NCI-H226 (cell line): ENCODE data around the gene SLC45A3.
"Not testable (repeated sequence)": the region's sequence is repeated elsewhere in the genome, so short reads cannot be mapped to it uniquely, and the experiment has no call there.

Source experiments
- DNase-seq: peaks from one replicate; pipeline ENCODE4 v3.0.0-alpha.2; 2015

SLC45A3 gene

GRCh38 chr1:205666372-205667166 lies 13.7 kb downstream of the SLC45A3 start:
- no peak for DNase-seq

GRCh38 chr1:205665201-205666045 lies 14.9 kb downstream of the SLC45A3 start:
- DNase-seq = no peak

DNA sequence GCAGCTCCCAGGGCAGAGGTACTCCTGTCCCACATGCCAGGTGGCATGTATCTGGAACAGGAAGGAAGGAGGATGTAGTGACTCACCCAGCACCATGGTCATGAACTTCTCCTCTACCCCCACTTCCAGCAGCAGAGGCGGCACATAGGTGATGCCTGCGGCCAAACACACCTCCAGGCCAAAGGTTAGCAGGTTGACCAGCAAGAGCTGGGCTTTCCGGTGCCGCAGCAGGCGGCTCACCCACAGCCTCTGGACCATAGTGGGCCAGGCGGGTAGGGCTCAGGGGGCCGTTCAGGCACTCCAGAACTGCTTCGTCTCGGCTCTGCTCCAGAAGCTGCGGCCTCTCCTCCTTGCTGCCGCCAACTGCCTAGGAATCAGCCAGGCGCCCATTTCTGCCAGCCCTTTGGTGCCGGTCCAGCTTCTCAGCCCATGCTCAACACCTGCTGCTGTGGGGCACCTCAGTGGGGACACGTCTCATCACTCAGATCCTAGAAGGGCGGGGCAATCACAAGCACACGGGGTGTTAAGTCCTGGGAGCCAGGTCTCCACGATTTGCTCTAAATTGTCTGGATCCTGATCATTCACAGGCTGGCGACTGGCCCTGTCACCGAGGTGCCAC lies 15.8 kb downstream of the SLC45A3 start:
- no peak for DNase-seq

GRCh38 chr1:205663286-205663936 lies 16.9 kb downstream of the SLC45A3 start:
- DNase-seq = no peak

- no peak for DNase-seq
Measured at GRCh38 chr1:205662791-205663190, 17.5 kb downstream of the SLC45A3 start.

GRCh38 chr1:205662135-205662738 lies 18.1 kb downstream of the SLC45A3 start:
- DNase-seq = no peak

DNA sequence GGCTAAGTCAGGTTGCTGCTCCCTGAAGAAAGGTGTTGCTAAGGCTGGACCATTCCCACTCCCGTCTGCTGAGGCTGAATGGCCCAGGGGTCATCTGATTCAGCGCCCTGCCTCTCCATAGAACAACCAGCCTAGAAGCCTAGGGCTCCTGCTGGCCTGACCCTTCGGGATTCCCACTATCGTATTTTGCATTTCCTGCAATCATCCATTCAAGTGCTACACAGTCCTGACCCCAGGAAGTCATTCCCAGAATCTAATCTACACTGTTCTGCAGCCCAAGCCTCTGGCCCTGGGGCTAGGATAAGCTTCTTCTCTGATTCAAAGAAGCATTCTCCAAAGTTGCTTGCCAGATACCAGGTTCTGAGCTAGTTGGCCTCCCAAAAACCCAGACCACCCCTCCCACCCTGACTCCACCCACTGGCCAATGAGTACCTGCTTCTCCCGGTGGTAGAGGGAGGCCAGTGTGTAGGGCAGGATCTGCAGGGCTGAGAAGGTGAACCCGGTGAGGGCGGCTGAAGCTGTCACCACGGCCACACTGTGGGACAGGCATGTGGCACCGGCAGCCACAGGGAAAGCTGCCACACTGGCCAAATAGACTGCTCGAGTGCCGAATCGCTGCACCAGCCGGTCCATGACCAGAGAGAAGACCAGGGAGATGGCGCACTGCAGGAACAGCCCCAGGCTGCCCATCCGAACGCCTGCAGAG lies 18.7 kb downstream of the SLC45A3 start:
- no peak for DNase-seq

GRCh38 chr1:205660361-205660760 lies 19.9 kb downstream of the SLC45A3 start:
- DNase-seq = no peak

DNA sequence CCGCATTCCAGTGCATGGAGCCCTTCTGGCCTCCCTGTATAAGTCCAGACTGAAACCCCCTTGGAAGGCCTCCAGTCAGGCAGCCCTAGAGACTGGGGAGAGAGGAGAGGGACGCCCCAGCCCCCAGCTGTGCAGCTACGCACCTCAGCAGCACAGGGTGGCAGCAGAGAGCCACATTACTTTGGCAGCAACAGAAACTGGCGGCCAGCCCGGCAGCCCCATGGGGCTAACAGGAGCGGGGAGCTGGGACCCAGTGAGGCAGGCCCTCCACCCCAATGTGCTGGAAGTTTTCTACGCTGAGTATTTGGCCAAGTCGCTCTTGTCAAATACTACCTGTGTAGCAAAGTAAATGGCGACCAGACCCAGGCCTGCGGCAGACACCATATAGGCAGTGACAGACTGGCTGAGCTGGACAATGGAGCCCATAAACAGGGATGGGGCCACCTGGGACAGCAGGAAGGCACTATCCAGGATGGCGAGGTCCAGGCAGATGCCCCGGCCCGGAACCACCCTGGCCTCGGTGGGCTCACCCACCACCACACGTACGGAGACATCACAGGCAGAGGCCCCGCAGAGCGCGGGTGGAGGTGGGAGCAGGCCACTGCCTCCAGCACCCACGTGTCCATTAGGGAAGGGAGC lies 21.2 kb downstream of the SLC45A3 start:
- DNase-seq = peak; percentile 26

GRCh38 chr1:205656236-205656635 lies 24.1 kb downstream of the SLC45A3 start:
- no peak for DNase-seq

- DNase-seq = no peak
Measured at GRCh38 chr1:205652984-205653383, 27.3 kb downstream of the SLC45A3 start.

GRCh38 chr1:205650241-205650640 lies 30.1 kb downstream of the SLC45A3 start:
- DNase-seq = no peak

DNA sequence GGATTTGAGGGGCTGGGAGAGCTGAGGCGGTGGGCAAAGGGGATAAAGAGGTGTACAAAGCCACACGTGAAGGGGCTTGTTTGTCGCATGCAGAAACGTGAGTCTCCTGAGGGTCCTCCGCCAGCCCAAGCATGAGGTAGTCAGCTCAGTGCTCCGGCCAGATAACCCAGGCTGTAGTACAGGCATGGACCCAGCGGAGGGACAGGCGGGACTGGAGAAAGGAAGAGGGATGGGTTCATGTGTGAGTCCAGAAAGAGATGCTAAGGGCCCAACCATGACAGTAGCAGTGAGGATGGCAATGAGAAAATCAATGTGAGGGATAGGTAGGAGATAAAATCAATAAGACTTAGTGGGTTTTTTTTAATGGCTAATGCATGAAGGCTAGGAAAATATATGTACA lies 34.8 kb downstream of the SLC45A3 start:
- DNase-seq = no peak

DNA sequence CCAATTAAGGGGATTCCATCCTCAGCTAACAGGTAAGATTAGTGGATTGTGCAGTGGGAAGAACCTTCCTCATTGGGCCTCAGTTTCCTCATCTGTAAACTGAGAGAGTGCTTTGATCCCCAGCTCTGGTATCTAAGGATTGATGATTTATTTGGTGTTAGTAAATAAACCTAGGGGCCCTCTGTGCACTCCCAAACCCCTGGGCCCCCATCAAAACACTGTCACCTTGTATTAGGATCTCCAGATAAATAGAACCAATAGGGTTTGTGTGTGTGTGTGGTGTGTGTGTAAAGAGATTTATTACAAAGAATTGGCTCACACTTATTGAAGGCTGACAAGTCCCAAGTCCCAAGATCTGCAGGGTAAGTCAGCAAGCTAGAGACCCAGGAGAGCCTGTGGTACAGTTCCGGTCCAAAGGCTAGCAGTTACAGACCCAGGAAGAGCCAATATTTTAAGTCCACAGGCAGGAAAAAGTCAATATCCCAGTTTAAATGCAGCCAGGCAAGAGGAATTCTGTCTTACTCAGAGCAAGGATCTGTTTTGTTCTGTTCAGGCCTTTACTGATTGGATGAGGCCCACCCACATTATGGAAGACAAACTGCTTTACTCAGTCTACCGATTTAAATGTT lies 37.5 kb downstream of the SLC45A3 start:
- no peak for DNase-seq

GRCh38 chr1:205639567-205639966 lies 40.7 kb downstream of the SLC45A3 start:
- no peak for DNase-seq

DNA sequence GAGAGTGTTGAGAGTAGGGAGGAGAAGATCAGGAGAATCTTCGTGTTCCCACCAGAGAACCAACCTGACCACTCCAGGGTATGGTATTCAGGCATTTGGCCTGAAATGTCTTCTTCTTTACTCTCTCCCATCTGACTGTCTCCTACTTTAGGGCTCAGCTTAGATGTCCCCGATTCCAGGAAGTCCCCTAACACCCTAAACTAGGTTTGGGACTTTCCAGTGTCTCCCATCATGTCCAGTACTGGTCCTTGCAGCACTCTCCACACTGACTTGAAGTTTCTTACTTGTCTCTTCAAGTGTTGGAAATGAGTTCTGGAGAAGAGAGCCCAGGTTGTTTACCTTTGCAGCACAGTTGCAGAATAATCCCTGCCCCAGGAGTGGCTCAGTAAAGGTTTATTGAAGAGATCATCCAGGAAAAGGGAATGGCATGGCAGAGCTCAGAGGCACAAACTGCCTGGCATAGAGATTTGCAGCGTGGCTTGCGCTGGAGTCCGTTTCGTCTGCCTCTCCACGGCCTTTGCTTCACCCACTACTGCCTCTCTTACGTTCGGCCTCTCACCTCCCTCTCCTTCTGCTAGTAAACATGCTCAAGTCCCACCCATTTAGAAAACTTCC lies 42.3 kb downstream of the SLC45A3 start:
- no peak for DNase-seq

DNA sequence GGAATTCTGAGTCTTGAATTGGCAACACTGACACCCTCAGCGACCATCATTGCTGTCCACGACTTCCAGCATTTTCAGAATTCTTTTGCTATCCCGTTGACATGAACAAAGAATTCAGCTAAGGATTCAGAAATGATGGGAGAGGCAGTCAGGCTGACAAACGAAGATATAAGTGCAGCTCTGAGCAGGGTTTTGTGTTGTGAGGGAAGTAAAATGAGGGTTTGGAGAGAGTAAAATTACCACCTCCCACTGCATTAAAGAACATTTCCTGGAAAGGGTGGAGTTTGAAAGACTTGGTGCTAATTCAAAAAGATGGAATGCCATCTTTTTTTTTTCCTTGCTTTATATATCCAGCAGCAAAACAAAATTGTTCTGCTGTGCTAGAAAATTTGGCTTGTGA lies 43.6 kb downstream of the SLC45A3 start:
- DNase-seq = no peak

GRCh38 chr1:205636138-205636530 lies 44.2 kb downstream of the SLC45A3 start:
- not testable (repeated sequence) for DNase-seq

- no peak for DNase-seq
Measured at GRCh38 chr1:205633421-205633976, 46.8 kb downstream of the SLC45A3 start.

GRCh38 chr1:205632669-205633169 lies 47.6 kb downstream of the SLC45A3 start:
- no peak for DNase-seq
